ENCODE measurements around the gene MRPL10.

Gene MRPL10

DNA sequence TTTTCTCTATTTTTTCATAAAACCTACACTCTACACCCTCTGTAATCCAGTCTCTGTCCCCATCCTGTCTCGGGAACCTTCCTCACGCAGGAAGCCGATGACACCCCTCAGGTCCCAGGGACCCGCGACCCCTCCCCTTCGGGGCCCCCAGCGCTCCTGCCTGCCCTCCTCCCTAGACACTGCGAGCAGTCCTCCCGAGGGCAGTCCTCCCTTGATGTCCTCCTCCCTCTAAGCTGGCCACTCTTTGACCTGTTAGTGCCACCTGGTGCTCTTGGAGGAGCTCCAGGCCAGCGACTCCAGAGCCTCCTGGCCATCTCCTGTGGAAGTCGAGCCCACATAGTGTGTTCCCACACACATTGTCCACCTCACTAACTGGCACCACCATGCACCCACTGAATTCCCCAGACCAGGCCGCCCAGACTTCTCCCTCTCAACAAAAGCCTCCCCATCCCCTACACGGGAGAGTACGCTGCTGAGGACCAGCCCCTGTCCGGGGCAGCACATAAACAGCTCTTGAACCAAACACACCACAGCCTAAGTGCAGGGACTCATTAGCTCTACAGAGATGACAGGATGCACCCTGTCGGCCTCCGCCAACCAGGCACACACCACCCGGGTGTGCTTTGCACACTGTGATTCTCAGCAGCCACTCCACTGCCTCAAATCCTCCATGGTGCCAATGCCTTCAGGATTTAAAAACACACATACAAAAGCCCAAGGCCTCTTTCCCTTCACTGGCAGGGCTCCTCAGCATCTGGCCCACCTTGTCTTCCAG, 19.0 kb downstream of the MRPL10 start:
- DNase-seq = no peak

DNA sequence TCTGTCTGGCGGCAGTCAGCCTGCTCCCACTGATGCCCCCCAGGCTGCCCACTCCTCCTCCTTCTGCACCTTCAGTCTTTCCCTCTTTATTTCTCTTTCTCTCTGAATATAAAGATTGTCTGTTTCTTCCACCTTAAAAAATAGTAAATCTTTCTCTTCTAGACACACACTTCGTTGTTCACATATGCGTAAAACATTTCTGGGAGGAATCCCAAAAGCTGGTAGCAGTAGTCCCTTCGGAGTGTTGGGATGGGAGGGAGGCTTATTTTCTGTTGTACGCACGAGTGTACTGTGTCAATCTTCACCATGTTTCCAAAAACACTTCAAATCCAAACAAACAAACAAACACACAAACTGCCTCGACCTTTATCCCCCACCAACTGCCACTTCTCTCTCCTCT, 19.6 kb downstream of the MRPL10 start:
- no peak for DNase-seq

DNA sequence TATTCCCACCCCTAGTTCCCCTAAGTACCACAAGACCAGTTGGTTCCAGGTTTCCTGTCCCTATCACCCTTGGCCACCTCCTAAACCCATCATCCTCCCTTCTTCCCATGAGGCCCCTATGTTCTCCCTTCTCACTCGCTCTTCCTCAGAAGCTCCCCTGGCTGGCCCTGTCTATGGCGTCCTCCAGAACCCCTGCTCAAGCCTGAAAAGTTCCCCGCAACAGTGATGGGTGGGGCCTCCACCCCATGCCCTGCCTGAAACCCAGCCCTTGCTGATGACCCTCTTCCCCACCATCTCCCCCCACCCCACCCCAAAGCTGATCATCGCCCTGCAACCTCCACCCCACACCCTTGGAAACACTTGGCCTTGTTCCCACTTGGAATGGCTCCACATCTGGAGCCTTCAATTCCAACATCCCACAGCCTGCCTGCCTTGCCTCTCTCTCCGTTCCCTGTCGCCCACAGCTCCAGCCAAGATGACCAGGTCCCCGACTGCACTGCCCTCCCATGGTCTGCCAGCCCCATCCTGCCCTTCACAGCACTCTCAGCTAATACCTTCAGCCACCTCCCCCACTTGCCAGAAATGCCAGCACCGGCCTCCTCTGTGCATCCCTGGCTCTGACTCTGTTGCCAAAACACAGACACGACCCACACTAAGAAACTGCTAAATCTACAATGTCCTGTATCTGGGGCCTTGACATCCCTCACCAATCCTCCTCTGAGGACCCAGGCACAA, 20.3 kb downstream of the MRPL10 start:
- DNase-seq = no peak

DNA sequence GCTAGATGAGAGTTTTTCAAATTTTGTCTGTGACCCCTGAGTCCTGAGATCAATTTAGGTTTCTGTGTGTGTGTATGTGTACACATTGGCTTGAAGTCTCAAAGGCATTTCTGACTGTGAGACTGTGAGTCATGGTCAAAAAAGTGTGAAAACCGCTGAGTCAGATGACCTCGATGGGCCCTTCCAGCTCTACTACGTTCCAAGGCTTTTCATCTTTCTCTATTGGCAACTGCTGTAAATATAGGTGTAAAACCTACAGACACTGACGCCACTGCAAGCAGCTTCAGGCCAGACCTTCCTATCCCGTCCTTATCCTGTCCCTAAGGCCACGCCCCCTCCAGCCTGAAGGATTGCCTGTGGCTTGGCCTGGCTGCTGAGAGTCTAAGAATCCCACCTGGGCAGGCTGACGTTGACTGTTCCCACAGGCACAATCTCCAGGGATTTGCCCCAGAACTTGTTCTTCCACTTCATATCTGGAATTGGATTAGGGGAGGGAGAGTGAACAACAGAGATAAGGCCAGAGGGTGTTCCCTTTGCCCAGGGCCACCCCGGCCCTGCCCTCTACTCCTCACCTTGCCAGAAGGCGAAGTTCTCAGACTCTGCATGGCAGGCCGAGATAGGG, 21.0 kb downstream of the MRPL10 start:
- DNase-seq = no peak

DNA sequence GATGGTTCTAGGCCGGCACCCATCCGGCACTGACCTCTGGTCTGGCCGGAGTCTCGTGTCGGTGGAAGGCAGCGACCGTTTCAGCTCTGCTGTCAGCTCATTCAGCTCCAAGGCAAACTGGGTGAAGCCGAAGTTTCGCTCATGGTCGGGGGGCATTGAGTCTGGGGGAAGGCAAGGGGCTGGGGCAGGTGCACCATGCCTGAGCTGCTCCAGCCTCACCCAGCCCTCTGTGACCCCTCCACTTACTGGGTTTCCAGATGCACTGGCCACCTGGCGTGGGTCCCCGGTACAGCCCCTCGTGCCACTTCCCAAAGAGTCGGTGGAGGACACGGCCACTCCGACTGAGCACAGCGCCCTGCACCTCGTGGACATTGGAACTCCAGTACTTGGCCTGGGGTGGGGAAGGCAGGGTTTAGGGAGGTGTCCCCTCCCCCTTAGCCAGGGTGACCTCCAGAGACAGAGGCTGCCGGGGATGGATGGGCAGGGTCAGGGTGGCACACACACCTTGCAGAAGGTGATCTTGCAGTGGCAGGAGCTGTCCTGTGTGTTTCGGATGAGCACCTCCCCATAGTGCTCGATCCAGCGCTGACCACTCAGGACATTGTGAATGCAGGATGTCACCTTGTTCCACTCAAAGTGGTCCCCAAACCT, 22.4 kb downstream of the MRPL10 start:
- DNase-seq = no peak

DNA sequence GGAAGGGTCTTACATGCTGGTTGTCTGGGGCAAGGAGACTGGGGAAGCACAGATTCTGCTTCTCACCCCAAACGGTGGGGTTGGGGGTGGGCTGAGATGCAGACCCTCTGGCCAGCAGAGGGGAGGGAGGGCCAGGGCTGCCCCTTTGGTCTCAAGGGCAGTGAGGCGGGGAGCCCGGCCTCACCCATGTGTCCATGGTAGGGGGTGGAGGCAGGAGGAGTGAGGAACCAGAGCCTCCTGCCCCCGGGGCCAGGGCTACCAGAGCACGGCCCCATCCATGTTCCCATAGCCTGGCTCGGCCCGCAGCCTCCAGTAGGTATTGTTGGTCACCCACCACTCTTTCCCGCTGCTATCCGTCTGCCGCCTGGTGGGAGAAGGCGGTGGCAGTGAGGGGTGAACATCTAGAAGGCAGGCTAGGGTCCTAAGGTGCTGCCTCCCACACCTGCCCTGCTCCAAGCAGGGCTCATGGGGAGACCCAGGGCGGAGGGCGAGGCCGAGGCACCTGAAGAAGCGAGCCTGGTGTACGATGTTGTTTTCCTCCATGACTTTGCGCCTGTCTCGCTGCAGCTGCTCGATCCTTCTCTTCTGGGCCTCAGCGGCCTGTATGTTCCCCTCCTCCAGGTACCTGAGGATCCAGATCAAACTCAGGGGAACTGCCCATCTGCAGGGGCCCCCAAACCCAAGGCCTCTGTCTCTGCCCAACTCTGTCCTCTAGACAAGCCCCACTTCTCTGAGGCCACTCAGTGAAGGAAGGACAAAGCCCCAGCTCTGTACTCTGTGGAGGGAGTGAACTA, 23.1 kb downstream of the MRPL10 start:
- no peak for DNase-seq

DNA sequence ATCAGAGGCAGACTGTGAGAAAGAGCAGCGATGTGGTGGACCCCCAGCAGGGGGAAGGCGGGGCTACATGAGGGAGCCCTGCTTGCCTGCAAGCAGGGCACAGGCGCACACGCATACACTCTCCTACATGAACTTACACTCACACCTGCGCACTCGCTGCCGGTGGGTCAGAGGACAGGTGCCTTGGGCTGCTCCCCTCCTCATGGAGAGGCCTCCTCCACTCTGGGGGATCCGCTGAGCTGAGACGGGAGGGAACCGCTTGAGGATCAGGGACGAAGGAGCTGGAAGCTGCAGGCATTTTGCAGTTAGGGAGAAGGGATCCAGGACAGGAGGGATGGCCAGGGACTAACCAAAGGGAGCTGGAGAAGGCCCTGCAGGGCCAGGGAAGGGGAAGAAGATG, 23.9 kb downstream of the MRPL10 start:
- no peak for DNase-seq

DNA sequence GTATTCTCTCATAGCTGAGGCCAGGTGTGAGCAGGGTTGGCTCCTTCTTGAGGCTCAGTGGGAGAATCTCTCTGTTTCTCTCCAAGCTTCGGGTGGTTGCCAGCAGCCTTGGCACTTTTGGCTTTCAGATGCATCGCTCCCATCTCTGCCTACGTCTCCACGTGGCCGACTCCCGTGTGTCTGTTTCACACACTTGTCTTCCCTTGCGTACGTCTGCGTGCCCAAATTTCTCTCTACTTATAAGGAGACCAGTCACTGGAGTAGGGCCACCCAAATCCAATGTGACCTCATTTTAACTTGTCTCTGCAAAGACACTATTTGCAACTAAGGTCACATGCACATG, 24.5 kb downstream of the MRPL10 start:
- no peak for DNase-seq

DNA sequence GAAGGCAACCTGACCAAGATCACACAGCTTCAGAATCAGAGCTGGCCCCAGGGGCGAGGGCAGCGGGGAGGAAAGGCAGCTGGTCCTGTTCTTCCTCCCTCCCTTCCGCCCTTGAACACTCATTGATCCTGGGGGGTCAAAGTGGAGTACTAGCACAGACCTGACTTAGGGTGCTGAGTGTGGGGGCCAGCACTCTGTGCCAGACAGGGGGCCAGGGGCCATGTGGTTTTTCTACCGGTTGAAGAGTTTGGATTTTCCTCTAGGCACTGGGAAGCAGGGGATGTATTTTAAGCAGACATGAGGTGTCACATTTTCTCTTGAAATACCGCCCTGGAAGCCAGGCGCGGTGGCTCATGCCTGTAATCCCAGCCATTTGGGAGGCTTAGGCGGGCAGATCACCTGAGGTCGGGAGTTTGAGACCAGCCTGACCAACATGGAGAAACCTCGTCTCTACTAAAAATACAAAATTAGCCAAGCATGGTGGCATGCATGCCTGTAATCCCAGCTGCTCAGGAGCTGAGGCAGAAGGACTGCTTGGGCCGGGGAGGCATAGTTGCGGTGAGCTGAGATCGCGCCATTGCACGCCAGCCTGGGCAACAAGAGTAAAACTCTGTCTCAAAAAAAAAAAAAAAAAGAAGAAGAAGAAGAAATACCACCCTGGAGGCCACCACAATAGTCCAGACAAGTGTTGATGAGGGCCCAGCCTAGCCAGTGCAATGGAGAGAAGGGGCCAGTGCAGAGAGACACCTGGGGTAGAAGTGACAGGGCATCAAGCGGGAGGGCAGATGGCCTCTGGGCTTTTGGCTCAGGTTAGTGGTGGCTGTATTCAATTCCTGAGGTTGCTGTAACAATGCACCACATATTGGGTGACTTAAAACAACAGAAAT, 25.1 kb downstream of the MRPL10 start:
- no peak for DNase-seq

DNA sequence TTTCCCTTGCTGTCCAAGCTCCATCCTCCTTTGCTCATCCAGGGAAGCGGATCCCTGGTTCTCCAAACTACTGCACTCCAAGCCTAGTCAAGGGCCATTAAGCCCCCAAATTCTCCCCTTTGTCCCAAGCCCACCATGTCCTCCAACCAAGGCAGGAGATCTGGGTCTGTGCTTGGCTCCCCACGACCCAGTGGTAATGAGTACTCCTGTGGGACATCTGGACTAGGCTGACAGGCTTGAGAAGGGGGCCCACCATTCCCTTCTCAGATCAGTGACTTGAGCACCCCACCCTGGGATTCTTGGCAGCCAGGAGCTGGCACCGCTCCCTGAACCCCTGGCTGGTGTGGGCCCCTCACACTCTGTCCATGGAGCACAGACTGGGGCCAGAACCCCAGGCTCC, 26.9 kb downstream of the MRPL10 start:
- DNase-seq = no peak

DNA sequence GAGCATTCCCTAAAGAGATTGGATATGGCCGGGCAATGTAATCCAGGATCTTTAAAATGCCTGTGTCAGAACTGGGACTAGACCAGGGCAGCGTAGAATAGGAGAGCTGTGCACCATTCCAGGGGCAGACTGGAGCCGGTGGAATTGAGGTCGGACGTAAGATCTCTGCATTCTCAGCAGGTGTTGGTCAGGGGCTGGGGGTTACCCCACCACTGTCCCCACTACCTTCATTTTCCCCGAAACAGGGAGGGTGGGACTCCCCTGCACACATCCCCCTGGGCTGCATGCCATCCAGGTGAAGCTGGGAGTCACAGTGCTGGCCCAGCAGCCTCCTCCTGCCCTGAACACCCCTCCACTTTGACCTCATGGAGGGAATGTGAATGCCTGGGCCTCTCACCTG, 27.6 kb downstream of the MRPL10 start:
- DNase-seq = no peak

DNA sequence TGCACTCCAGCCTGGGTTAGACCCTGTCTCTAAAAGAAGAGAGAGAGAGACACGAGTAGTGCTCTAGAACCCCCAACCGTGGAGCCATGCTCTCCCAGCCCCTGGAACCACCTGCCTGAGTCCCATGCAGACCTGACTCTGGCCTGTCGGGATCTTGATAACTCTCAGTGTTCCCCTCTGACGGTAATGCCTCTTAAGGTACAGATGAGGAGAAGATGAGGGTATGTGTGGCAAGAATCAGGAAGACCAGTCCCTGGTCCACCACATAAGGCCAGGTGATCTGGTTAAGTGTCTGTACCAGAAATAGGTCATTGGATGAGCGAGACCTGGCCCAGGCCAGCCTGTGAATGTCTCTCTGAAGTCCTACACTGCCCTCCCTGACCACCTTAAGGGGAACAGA, 28.1 kb downstream of the MRPL10 start:
- DNase-seq = no peak

DNA sequence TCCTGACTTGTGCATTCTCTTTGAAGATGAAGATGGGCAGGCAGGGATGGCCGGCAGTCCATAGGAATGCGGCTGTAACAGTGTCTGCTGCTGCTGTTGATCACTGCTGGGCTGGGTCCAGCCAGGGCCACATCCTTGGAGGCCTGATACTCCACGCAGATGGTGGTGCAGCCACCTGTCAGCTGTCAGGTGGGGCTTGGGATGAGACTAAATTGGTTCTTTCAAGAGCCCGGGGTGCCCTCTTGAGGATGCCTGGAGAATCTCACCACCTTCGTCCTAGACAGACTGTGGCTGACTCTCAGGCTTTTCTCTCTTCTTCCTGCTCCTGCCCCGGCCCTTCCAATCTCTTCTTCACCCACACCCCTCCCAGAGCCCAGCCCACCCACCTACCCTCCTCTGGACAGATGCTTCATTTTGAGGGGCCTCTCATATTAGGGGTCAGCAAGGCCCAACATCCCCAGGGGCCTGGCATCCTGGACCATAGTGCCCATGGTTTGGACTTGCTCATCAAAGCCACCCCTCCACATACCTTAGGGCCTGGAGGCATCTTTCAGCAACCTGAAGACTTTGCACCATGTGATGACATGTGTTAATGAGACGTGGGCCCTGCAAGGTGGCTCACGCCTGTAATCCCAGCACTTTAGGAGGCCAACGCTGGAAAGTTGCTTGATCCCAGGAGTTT, 28.9 kb downstream of the MRPL10 start:
- peak; percentile 77 for DNase-seq

DNA sequence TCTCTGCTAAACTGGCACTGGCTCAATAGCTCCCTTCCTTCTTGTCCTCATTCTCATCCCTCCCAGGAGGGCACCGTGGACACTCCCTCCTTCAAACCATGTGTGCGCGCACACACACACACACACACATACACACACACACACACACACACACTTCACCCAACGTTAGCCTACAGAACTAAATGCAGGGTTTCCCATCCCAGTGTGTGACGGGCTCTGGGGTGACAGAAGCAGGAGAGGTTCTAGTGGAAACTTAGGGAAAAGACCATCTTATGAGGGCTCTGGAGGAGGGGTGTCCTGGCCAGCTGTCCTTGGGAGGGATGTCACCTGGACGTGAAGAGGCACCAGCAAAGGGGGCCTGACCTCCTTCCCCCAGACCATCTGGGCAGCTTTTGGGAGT, 29.4 kb downstream of the MRPL10 start:
- no peak for DNase-seq

DNA sequence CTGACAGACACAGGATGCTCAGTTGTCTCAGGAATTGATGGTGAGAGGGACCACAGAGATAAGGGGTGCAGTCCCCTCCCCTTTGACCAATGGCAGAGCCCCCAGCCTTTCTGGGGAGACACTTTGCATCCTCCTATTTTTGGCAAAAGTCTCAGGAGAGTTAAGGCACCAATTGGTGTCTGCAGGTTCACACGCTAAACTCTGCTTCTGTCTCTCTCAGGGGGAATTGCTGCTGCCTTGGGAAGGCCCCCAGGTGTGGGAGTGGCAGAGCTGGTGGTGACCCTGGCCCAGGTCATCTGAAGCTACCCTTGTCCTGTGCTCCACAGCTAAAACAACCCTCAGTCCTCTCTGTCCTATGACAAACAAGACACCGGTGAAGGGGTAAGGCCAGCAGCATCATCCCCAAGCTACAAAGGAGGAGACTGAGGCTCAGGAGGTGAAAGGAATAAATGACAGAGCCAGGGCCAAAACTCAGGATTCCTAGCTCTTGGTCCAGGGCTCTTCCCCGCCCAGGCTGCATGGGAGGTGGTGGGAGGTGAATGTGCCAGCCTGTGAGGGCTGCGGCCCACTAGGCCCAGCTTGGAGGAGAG, 30.1 kb downstream of the MRPL10 start:
- DNase-seq = no peak

DNA sequence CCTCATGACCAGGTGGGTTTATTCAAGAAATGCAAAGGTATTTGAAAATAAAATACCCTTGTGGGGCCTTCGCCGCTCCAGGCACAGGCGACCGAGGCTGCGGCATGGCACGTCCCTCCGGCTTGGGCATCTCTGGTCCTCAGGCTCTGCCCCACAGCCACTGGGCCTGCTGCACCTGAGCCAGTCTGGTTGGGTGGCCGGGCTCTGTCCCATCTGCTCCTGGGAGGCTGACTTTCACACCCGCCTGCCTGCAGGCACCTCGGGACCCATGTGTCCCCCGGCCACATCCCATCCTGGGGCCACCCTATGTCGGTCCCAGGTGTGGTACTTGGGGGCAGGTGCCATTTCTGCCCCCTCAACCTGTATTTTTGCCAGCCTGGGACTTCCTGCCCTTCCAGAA, 30.7 kb downstream of the MRPL10 start:
- no peak for DNase-seq

DNA sequence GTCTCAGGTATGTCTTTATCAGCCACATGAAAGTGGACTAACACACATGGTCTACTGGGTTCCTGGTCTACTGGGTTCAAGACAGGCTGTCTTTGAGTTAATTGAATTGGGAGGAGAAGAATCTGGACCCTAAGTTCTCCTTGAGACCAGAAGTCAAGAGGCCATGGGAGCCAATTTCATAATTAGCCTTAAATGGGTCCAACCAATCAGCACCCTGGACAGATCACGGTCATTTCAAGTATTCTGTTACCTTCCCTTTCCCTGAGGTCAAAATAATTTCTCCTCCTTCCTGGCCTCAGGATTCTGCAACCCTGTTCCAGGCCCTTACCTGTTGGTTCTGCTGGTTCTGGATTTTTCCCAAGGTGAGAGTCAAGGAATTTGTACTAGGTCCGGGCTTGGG, 33.5 kb downstream of the MRPL10 start:
- DNase-seq = no peak

DNA sequence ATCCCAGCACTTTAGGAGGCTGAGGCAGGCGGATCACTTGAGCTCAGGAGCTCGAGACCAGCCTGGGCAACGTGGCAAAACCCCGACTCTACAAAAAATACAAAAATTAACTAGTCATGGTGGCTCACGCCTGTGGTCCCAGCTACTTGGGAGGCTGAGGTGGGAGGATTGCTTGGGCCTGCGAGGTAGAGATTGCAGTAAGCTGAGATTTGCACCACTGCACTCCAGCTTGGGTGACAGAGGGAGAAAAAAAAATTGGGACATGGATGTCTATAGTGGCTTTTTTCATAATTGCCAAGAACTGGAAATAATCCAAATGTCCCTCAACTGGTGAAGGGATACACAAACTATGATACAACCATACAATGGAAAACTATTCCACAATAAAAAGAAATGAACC, 38.4 kb downstream of the MRPL10 start:
- no peak for DNase-seq

DNA sequence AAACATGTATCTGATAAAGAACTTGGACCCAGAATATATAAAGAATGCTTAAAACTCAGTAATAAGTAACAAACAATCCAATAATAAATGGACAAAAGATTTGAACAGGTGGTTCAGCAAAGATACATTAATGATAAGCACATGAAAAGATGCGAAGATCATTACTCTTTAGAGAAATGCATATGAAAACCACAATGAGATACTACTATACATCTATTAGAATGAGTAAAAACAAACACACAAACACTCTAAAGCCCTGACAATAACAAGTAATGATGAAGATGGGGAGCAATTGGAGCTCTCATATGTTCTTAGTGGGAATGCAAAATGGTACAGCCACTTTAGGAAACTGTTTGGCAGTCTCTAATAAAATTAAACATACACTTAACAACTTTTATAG, 38.9 kb downstream of the MRPL10 start:
- DNase-seq = no peak

DNA sequence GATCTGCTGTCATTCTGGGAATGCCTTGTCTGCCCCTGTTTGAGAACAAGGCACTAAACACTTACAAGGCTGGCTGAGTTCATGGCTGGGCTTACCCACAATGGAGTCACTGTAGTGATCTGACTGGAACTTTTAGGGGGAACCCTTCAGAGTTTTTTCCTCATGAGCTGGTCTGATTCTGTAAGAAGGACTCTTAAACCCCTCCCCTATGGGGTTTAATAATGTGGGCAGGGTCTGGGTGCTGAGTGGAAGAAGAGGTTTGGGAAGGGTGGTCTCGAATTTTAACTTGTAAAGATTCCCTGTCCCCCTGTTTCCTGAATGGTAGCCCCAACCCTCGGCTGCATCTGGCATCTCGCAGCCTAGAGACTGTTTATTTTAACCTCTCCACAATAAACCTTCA, 40.3 kb downstream of the MRPL10 start:
- no peak for DNase-seq
